Heart left ventricle (tissue), 16 donors: ENCODE data around the gene PSRC1. TPM values are rescaled to one million over a fixed set of nuclear protein-coding genes. Genes with fewer than 3 reads are reported as not detected.

ENCODE experiments used
- ATAC-seq, 4 donors: fragments of 200-7000 bp; cut with Tn5 transposase; one replicate each; pipeline ENCODE4 v1.9.1; 2020 to 2022; ENCODE audit warnings: moderate library complexity in 4 of 4, mild to moderate bottlenecking in 3 of 4, moderate number of reproducible peaks in 1 of 4
- DNase-seq, 5 donors: peaks; one replicate each; pipeline ENCODE4 v3.0.0-alpha.2; 2020
- H3K27ac ChIP-seq, 12 donors: fragments of 200-600 bp; sonication (generic) in 4 of 12; one replicate each; pipeline versions ENCODE4 v1.5.0 to v1.8.0; 2016 to 2022; ENCODE audit warnings: mild to moderate bottlenecking in 2 of 12
- H3K27me3 ChIP-seq, 9 donors: fragments of 200-600 bp; sonication (generic) in 2 of 9; one replicate each; pipeline versions ENCODE4 v1.5.1 to v1.8.0; 2016 to 2022; ENCODE audit warnings: mild to moderate bottlenecking in 3 of 9
- H3K36me3 ChIP-seq, 9 donors: fragments of 200-600 bp; sonication (generic) in 2 of 9; one replicate each; pipeline versions ENCODE4 v1.5.0 to v1.8.0; 2018 to 2022; ENCODE audit warnings: mild to moderate bottlenecking in 2 of 9
- H3K4me1 ChIP-seq, 12 donors: fragments of 200-600 bp; sonication (generic) in 4 of 12; one replicate each; pipeline versions ENCODE4 v1.5.0 to v1.8.0; 2016 to 2022; ENCODE audit warnings: mild to moderate bottlenecking in 3 of 12
- H3K4me3 ChIP-seq, 12 donors: fragments of 200-600 bp; sonication (generic) in 4 of 12; one replicate each; pipeline versions ENCODE4 v1.5.0 to v1.8.0; 2017 to 2022; ENCODE audit warnings: mild to moderate bottlenecking in 9 of 12, moderate library complexity in 4 of 12
- H3K9me3 ChIP-seq, 12 donors: fragments of 200-600 bp; sonication (generic) in 4 of 12; one replicate each; pipeline versions ENCODE4 v1.5.0 to v1.8.0; 2016 to 2022; ENCODE audit warnings: mild to moderate bottlenecking in 1 of 12
- CTCF ChIP-seq, 12 donors: fragments of 200-600 bp; sonication (generic) in 4 of 12; IDR thresholded peaks; one replicate each; pipeline versions ENCODE4 v1.5.0 to v1.8.0; 2018 to 2022; ENCODE audit warnings: antibody characterized with exemption in 12 of 12, mild to moderate bottlenecking in 5 of 12
- POLR2A ChIP-seq, 2 donors: fragments of 450-650 bp; IDR thresholded peaks; one replicate each; pipeline ENCODE4 v1.6.1; 2017; ENCODE audit warnings: antibody characterized with exemption in 2 of 2, mild to moderate bottlenecking in 2 of 2, moderate library complexity in 2 of 2
- WGBS, 4 donors: extraction: QIAGEN DNeasy Blood & Tissue Kit in 2 of 4; methylation state at CpG; one replicate each; pipeline versions ENCODE4 v1.1.5 to v1.1.7; 2013 to 2018; 5-methylcytosine and 5-hydroxymethylcytosine counted together
- intact Hi-C, 10 donors: fragments of 100-400 bp; cut with DNase I; formaldehyde crosslinking; loops; one replicate each; pipeline versions ENCODE4 v1.11.1 to v1.14.2; 2022
- polyA plus RNA-seq, 2 donors: library from polyadenylated mRNA; stranded (reverse); fragments of 200-250 nt; gene quantifications; one replicate each; pipeline ENCODE4 v1.2.3, GENCODE V29; 2013
- total RNA-seq, 9 donors: library from RNA; depleted of rRNA in 2 of 9; stranded (reverse); fragments of >200 nt in 2 of 9; fragmentation: NEBNext Ultra II Directional in 3 of 9; extraction: Animal tissue kit (Norgen Biotek cat#: 25700) in 3 of 9; gene quantifications; one replicate each; pipeline versions ENCODE4 v1.1.0 to v1.2.4, GENCODE V29; 2016 to 2023
- donor health status: ischemic (EF 13 %, LVEDD 7.1; RV severe dilation, severe dysfunction).
- donor health status: healthy with polysubstance abuse.
- donor health status: DM: no; HTN: yes; CAD: no.
- donor health status: DM: no; HTN: no; CAD: no.
- donor health status: ischemic (EF 25% LVEDD 6.9; RV normal size, moderate dysfunction).
- donor health status: ischemic (EF 25% LVEDD 5.7; RV mildly dilated, moderate dysfunction).
- donor health status: healthy.
- donor health status: DM: yes; HTN: yes; CAD: no.
- donor health status: ischemic (EF 35%, LVEDD 5.7; RV mildly dilated, moderate dysfunction).
- donor health status: nonischemic (EF 11% LVEDD 7.7; RV severe dilation, severe dysfunction).
- donor health status: DM: yes; HTN: yes; CAD: no.
- donor health status: PGD.
- donor health status: ischemic (EF 29% LVEDD 5.4; RV normal size, mild dysfunction).
- donor health status: nonischemic (EF 23%, LVEDD 6.1; RV moderate dilation, normal function).

PSRC1 gene
- total and polyA plus RNA-seq, 11 donors = 0.23 to 3.6 (median 0.85) TPM; not detected in 1

- H3K27me3 ChIP-seq = no peaks in the 10 kb centered on the region
- no peaks in the 10 kb centered on the region for H3K9me3 ChIP-seq
- WGBS, 4 donors = 91 to 94% (median 94%) methylated on average over 28 to 29 of the region's 29 CpGs
- no peak overlapping the region for H3K27ac ChIP-seq
- ATAC-seq (no peak), DNase-seq (peak in 1 of 5 donors; percentile 20)
- H3K4me3 ChIP-seq = no peak overlapping the region
- intact Hi-C loops = loop anchor here in 1 of 10 donors (10.0 kb wide), 1 partner anchor 266 kb away; the partner anchor contains the start of gene GPR61
- TF ChIP-seq POLR2A (IDR thresholded peaks at IDR 0.05) (no peak), CTCF (IDR thresholded peaks at IDR 0.05) (no peak)
- H3K4me1 ChIP-seq = peaks cover 0 to 6% (median 0%) of the 10 kb centered on the region in 12 donors
- no peaks in the 10 kb centered on the region for H3K36me3 ChIP-seq
Measured at GRCh38 chr1:109268431-109269211, 14.3 kb downstream of the PSRC1 start.

DNA sequence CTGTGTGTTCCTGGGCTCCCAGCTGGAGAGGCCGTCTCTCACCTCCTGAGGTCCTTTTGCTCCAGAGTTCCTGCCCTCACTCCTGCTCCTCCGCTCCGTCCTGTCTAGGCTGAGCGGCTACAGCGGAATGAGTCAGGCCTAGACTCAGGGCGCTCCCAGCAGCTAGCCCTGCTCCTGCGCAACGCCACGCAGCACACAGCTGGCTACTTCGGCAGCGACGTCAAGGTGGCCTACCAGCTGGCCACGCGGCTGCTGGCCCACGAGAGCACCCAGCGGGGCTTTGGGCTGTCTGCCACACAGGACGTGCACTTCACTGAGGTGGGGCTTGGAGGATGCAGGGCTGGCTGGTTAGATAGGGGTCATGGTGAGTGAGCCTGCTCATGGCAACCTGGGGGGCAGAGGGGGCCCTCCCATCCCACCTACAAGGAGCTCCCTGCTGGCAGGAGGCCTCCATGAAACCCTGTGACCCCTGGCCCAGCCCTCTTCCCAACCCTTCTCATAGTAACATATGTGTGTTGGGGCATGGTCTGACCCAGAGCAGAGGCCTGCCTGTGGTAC, 15.1 kb downstream of the PSRC1 start:
- Histone ChIP-seq H3K4me1 (peaks cover 0 to 9% (median 0%) of the 10 kb centered on the region in 12 donors), H3K27me3 (no peaks in the 10 kb centered on the region), H3K36me3 (no peaks in the 10 kb centered on the region), H3K4me3 (no peak overlapping the region), H3K9me3 (no peaks in the 10 kb centered on the region), H3K27ac (no peak overlapping the region)
- DNase-seq (peak in 1 of 5 donors; percentile 13), ATAC-seq (no peak)
- TF ChIP-seq POLR2A (IDR thresholded peaks at IDR 0.05) (no peak), CTCF (IDR thresholded peaks at IDR 0.05) (no peak)
- 89 to 94% (median 91%) methylated on average over 5 to 17 of the region's 17 CpGs for WGBS, 4 donors
- intact Hi-C loops = loop anchor here in 1 of 10 donors (10.0 kb wide), 1 partner anchor 267 kb away; the partner anchor contains the start of gene GPR61

DNA sequence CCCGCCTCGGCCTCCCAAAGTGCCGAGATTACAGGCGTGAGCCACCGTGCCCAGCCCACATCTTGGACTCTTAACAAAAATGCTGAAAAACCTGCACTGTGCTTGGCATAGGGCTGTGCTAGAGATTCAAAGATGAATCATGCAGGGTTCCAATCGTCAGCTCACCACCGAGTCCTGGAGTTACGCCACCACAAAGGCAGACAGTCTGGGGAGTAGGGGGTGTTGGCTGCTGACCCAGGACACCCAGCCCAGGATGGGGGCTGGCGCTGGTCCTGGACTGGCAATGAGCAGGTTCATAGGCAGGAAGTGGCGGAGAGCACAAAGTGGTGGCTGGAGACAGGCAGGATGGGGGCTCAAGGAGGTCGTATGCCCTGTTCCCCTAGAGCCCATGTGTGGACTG, 16.0 kb downstream of the PSRC1 start:
- peaks cover 0 to 9% (median 0%) of the 10 kb centered on the region in 12 donors for H3K4me1 ChIP-seq
- intact Hi-C loops = loop anchor here in 1 of 10 donors (10.0 kb wide), 1 partner anchor 268 kb away; the partner anchor contains the start of gene GPR61
- no peaks in the 10 kb centered on the region for H3K9me3 ChIP-seq
- H3K4me3 ChIP-seq = no peak overlapping the region
- H3K27me3 ChIP-seq = no peaks in the 10 kb centered on the region
- 86 to 91% (median 88%) methylated on average over 10 to 11 of the region's 11 CpGs for WGBS, 4 donors
- no peaks in the 10 kb centered on the region for H3K36me3 ChIP-seq
- no peak overlapping the region for H3K27ac ChIP-seq
- peak in 1 of 5 donors; percentile 18 for DNase-seq
- TF ChIP-seq CTCF (IDR thresholded peaks at IDR 0.05) = no peak
- TF ChIP-seq POLR2A (IDR thresholded peaks at IDR 0.05) = no peak
- no peak for ATAC-seq

GRCh38 chr1:109265741-109266330, 17.1 kb downstream of the PSRC1 start:
- DNase-seq (peak in 1 of 5 donors; percentile 20), ATAC-seq (no peak)
- no peak overlapping the region for H3K27ac ChIP-seq
- H3K4me1 ChIP-seq = peaks cover 0 to 9% (median 0%) of the 10 kb centered on the region in 12 donors
- TF ChIP-seq POLR2A (IDR thresholded peaks at IDR 0.05) = no peak
- no peak for TF ChIP-seq CTCF (IDR thresholded peaks at IDR 0.05)
- intact Hi-C loops = loop anchor here in 1 of 10 donors (10.0 kb wide), 1 partner anchor 269 kb away; the partner anchor contains the start of gene GPR61
- no peaks in the 10 kb centered on the region for H3K27me3 ChIP-seq
- WGBS, 4 donors = 90 to 98% (median 94%) methylated on average over 13 of the region's 13 CpGs
- H3K36me3 ChIP-seq = no peaks in the 10 kb centered on the region
- H3K4me3 ChIP-seq = no peak overlapping the region
- no peaks in the 10 kb centered on the region for H3K9me3 ChIP-seq
